ENCODE measurements around the gene EDARADD. TPM values are rescaled to one million over a fixed set of nuclear protein-coding genes. Genes with fewer than 3 reads are reported as not detected.

EDARADD gene
- total RNA-seq, 1 experiment from 2014 or later: 0.30 TPM

DNA sequence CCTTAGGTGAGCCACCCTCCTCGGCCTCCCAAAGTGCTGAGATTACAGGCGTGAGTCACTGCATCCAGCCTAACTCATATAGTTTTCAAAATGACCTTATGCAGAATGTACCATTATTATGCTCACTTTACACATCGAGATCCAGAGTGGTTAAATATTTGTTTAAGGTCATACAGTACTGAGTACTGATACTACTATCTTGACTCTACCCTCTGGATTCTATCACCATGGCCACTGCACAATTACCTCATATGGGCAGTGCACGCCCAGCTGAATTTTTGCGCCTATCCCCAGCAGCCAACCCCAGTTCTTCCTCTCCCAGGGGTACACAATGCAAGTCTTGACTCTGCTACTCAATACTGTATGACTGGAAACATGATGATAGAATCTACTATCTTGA, 56.7 kb downstream of the EDARADD start:
- no peaks in the 10 kb centered on the region for H3K27me3 ChIP-seq (ENCODE audit: insufficient read depth, low read length)
- H3K4me1 ChIP-seq (ENCODE audit: control insufficient read depth in 1 of 2, insufficient read depth in 2 of 2, low read length in 2 of 2): no peaks in the 10 kb centered on the region
- H3K79me2 ChIP-seq (ENCODE audit: insufficient read depth, low read length): no peaks in the 10 kb centered on the region
- H3K9me2 ChIP-seq (ENCODE audit: insufficient read depth): no peaks in the 10 kb centered on the region
- no TSS peak for BruUV-seq (replicated peaks)
- RAD21 ChIA-PET (ENCODE audit: low non-redundant PET in 1 of 2, low total read pairs in 2 of 2, uncharacterized antibody in 2 of 2, unreplicated experiment in 2 of 2): no interaction called here
- H3K9ac ChIP-seq (ENCODE audit: low read length): no peak overlapping the region
- no peaks in the 10 kb centered on the region for H4K20me1 ChIP-seq (ENCODE audit: insufficient read depth)
- H2AFZ ChIP-seq (ENCODE audit: low read depth, low read length, poor library complexity, severe bottlenecking): no peak overlapping the region
- H3K36me3 ChIP-seq (ENCODE audit: control insufficient read depth in 1 of 2, insufficient read depth in 2 of 2, low read length in 2 of 2): no peaks in the 10 kb centered on the region
- H3K4me3 ChIP-seq (replicated peaks in 1 of 2; ENCODE audit: low read depth in 1 of 2, low read length in 2 of 2): no peak overlapping the region
- H3K27ac ChIP-seq (ENCODE audit: low read depth, low read length): no peak overlapping the region
- no peaks in the 10 kb centered on the region for H3K9me3 ChIP-seq (ENCODE audit: control insufficient read depth in 1 of 2, insufficient read depth in 1 of 2, low read depth in 1 of 2, low read length in 2 of 2)
- CTCF ChIA-PET: interaction anchor here (1.0 kb wide), 1 partner anchor 19 kb away, joined by 3 read pairs; no protein-coding TSS in a partner anchor
- TF ChIP-seq RAD21 (IDR thresholded peaks at IDR 0.05; ENCODE audit: low read depth) (no peak), EZH2 (IDR thresholded peaks at IDR 0.05) (no peak), SIN3A (IDR thresholded peaks at IDR 0.05; ENCODE audit: low read depth) (no peak), POLR2AphosphoS5 (IDR thresholded peaks at IDR 0.05; ENCODE audit: low read depth, low read length) (no peak), POLR2A (IDR thresholded peaks at IDR 0.05; ENCODE audit: borderline replicate concordance, extremely low read depth, insufficient read depth, insufficient read length) (no peak), FOSL1 (IDR thresholded peaks at IDR 0.05; ENCODE audit: low read depth) (no peak), TCF7L2 (IDR thresholded peaks at IDR 0.05; ENCODE audit: borderline replicate concordance, extremely low read depth, insufficient read depth, insufficient read length) (no peak), YY1 (IDR thresholded peaks at IDR 0.05; ENCODE audit: extremely low read depth, insufficient replicate concordance, low read depth, low read length) (no peak), SP1 (IDR thresholded peaks at IDR 0.05; ENCODE audit: low read depth) (no peak), SRF (IDR thresholded peaks at IDR 0.05; ENCODE audit: low read depth) (no peak), ELF1 (IDR thresholded peaks at IDR 0.05; ENCODE audit: borderline replicate concordance, low read depth) (no peak), ZFX (IDR thresholded peaks at IDR 0.05) (no peak), EGR1 (IDR thresholded peaks at IDR 0.05; ENCODE audit: low read depth) (no peak), CBX3 (IDR thresholded peaks at IDR 0.05; ENCODE audit: low read depth) (no peak), ZNF274 (IDR thresholded peaks at IDR 0.05; ENCODE audit: low read depth, low read length) (no peak)
- TF ChIP-seq, protein P1, sequence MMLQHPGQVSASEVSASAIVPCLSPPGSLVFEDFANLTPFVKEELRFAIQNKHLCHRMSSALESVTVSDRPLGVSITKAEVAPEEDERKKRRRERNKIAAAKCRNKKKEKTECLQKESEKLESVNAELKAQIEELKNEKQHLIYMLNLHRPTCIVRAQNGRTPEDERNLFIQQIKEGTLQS (IDR thresholded peaks at IDR 0.05): no peak
- TF ChIP-seq, protein P2, sequence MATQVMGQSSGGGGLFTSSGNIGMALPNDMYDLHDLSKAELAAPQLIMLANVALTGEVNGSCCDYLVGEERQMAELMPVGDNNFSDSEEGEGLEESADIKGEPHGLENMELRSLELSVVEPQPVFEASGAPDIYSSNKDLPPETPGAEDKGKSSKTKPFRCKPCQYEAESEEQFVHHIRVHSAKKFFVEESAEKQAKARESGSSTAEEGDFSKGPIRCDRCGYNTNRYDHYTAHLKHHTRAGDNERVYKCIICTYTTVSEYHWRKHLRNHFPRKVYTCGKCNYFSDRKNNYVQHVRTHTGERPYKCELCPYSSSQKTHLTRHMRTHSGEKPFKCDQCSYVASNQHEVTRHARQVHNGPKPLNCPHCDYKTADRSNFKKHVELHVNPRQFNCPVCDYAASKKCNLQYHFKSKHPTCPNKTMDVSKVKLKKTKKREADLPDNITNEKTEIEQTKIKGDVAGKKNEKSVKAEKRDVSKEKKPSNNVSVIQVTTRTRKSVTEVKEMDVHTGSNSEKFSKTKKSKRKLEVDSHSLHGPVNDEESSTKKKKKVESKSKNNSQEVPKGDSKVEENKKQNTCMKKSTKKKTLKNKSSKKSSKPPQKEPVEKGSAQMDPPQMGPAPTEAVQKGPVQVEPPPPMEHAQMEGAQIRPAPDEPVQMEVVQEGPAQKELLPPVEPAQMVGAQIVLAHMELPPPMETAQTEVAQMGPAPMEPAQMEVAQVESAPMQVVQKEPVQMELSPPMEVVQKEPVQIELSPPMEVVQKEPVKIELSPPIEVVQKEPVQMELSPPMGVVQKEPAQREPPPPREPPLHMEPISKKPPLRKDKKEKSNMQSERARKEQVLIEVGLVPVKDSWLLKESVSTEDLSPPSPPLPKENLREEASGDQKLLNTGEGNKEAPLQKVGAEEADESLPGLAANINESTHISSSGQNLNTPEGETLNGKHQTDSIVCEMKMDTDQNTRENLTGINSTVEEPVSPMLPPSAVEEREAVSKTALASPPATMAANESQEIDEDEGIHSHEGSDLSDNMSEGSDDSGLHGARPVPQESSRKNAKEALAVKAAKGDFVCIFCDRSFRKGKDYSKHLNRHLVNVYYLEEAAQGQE (IDR thresholded peaks at IDR 0.05; ENCODE audit: low read depth): no peak
- TF ChIP-seq, protein P3, sequence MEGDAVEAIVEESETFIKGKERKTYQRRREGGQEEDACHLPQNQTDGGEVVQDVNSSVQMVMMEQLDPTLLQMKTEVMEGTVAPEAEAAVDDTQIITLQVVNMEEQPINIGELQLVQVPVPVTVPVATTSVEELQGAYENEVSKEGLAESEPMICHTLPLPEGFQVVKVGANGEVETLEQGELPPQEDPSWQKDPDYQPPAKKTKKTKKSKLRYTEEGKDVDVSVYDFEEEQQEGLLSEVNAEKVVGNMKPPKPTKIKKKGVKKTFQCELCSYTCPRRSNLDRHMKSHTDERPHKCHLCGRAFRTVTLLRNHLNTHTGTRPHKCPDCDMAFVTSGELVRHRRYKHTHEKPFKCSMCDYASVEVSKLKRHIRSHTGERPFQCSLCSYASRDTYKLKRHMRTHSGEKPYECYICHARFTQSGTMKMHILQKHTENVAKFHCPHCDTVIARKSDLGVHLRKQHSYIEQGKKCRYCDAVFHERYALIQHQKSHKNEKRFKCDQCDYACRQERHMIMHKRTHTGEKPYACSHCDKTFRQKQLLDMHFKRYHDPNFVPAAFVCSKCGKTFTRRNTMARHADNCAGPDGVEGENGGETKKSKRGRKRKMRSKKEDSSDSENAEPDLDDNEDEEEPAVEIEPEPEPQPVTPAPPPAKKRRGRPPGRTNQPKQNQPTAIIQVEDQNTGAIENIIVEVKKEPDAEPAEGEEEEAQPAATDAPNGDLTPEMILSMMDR (IDR thresholded peaks at IDR 0.05 in 2 of 3, conservative IDR thresholded peaks at IDR 0.05 in 1 of 3; ENCODE audit: borderline replicate concordance in 1 of 3, insufficient read depth in 1 of 3, low read depth in 2 of 3, low read length in 2 of 3): no peak
- TF ChIP-seq, protein P4, sequence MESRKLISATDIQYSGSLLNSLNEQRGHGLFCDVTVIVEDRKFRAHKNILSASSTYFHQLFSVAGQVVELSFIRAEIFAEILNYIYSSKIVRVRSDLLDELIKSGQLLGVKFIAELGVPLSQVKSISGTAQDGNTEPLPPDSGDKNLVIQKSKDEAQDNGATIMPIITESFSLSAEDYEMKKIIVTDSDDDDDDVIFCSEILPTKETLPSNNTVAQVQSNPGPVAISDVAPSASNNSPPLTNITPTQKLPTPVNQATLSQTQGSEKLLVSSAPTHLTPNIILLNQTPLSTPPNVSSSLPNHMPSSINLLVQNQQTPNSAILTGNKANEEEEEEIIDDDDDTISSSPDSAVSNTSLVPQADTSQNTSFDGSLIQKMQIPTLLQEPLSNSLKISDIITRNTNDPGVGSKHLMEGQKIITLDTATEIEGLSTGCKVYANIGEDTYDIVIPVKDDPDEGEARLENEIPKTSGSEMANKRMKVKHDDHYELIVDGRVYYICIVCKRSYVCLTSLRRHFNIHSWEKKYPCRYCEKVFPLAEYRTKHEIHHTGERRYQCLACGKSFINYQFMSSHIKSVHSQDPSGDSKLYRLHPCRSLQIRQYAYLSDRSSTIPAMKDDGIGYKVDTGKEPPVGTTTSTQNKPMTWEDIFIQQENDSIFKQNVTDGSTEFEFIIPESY (IDR thresholded peaks at IDR 0.05; ENCODE audit: extremely low read depth, insufficient replicate concordance, low read length): no peak
- POLR2A ChIA-PET: no interaction called here
- DNase-seq (ENCODE audit: low read depth, low spot score): no peak
- H3K4me2 ChIP-seq (ENCODE audit: low read length): no peak overlapping the region
- intact Hi-C loops (cut with micrococcal nuclease): no loop called here
- no peak for ATAC-seq

Data from HCT116 (cell line).